Measurements from ENCODE around the gene CEP85.

- TF ChIP-seq LEF1 (IDR thresholded peaks at IDR 0.05; ENCODE audit: borderline replicate concordance) (no peak), TARDBP (IDR thresholded peaks at IDR 0.05) (no peak), SP1 (IDR thresholded peaks at IDR 0.05) (no peak), CTBP1 (IDR thresholded peaks at IDR 0.05; ENCODE audit: borderline replicate concordance) (no peak)
These were observed 86.9 kb downstream of the CEP85 start for GRCh38 chr1:26320896-26321295.

Data from HEK293T (cell line).